Transverse colon (tissue), 3 donors: ENCODE data around the gene DNTT.

Source experiments
- CTCF ChIP-seq, 5 experiments: fragments of 200-600 bp in 3 of 5; fragments of 450-650 bp in 2 of 5; sonication (generic) in 3 of 5; IDR thresholded peaks; 1 replicate in 2 of 5; 2 replicates in 3 of 5; pipeline ENCODE4 v1.5.1; 2016 to 2017; ENCODE audit warnings: antibody characterized with exemption in 5 of 5, inconsistent platforms in 3 of 5, mild to moderate bottlenecking in 2 of 5, moderate library complexity in 1 of 5
- POLR2A ChIP-seq: fragments of 450-650 bp; IDR thresholded peaks from one replicate; pipeline ENCODE4 v1.6.1; 2016; ENCODE audit warnings: antibody characterized with exemption, mild to moderate bottlenecking, moderate library complexity

- TF ChIP-seq CTCF (IDR thresholded peaks at IDR 0.05), result peak in 4 of 5 experiments; percentile 52 to 65 (median 58)
- TF ChIP-seq POLR2A, result no peak
These were observed 36.0 kb downstream of the DNTT start for GRCh38 chr10:96339956-96340904.
